ENCODE results near the gene RANBP17.
"Not testable (repeated sequence)": the region's sequence is repeated elsewhere in the genome, so short reads cannot be mapped to it uniquely, and the experiment has no call there.

RANBP17 gene

GRCh38 chr5:171258737-171259415 is 397.1 kb downstream of the RANBP17 start:
- DNase-seq = no peak

GRCh38 chr5:171261361-171261760 is 399.5 kb downstream of the RANBP17 start:
- no peak for DNase-seq

DNA sequence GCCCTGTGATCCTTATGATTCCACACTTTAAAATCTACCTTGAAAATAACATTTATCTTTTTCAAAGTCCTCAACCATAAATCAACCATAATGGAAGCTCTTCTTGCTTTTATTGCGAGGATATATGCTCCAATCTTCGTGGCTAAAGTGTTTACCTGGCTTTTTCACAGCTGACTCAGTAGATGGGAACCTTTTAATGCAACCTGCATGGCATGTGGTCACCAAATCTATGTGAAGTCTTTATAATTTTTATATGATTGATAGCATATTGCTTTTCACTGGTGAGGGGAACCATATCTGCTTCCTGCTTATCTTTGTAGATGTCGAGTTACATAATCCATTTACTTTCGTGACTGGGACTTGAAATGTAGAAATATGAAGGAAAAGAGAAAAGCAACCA is 400.1 kb downstream of the RANBP17 start:
- no peak for DNase-seq

DNA sequence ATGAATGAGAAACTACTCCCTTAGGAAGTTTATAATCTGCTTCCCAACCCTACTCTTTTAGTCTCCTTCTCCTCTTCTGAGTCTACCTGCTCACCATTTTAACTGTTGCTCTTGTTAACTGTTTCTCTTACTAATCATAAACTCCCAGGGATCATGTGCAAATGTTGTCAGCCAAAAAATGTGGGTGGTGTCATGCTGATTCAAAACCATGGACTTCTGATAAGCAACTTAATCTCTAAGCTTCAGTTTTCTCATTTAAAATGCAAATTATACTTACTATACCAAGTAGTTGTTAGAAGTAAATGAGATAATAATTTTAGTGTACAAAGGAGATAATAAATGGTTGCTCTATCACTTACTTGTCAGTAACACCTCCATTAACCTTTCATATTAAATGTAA is 401.4 kb downstream of the RANBP17 start:
- DNase-seq = no peak

DNA sequence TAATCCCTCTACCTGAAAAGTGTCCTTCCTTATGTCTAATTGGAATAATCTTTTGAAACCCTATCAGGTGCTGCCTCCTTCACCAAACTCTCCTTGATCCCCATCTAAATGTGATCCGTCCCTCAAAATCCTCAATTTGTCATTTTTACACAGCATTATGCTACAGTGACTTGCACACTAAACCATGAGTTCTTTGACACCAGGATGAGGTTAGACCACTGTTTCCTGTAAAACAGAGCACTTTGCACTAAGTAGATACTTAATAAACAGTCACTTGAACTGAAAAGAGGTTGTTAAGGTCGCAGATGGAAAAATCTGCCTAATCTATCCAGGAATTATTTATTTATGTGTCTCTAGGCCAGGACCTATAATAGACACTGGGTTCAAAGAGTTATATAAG is 403.0 kb downstream of the RANBP17 start:
- no peak for DNase-seq

- DNase-seq = no peak
Observed at GRCh38 chr5:171268700-171269620, 407.1 kb downstream of the RANBP17 start.

DNA sequence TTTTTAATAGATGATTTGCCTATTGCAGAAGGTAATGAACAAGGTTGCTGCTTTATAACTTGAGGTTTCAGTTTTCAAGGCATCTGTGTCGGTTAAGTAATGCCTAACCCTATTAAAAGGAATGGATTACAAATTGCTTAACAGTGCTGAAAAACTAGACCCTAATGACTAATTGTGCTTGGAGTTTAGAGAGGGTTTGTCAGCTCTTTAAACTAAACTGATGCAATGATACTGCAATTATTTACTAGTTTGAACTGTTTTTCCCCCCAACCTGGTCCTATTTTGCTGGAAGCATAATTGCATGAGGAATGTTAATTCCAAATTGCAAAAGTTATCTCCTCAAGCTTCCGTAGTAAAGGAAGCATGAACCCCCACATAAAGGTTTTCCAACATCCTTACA is 407.9 kb downstream of the RANBP17 start:
- DNase-seq = no peak

DNA sequence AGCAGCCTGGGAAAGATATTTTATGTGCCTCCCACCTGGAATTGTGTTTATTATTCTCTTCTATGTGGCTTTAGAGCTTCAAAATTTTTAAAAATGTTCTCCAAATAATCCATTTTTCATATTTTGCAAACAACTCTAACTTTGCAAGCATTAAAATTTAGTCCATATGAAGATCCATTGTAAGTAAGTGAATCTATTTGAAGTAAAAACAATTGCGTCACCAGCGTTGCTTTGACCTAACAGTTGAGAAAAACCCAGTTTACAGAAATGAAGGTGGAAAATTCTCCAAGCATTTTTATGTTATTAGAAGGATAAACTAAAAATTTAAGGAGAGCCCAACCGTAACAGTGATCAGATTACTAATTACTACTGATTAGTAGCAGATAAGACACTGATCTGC is 408.3 kb downstream of the RANBP17 start:
- DNase-seq = no peak

GRCh38 chr5:171271798-171272197 is 410.0 kb downstream of the RANBP17 start:
- DNase-seq = no peak

DNA sequence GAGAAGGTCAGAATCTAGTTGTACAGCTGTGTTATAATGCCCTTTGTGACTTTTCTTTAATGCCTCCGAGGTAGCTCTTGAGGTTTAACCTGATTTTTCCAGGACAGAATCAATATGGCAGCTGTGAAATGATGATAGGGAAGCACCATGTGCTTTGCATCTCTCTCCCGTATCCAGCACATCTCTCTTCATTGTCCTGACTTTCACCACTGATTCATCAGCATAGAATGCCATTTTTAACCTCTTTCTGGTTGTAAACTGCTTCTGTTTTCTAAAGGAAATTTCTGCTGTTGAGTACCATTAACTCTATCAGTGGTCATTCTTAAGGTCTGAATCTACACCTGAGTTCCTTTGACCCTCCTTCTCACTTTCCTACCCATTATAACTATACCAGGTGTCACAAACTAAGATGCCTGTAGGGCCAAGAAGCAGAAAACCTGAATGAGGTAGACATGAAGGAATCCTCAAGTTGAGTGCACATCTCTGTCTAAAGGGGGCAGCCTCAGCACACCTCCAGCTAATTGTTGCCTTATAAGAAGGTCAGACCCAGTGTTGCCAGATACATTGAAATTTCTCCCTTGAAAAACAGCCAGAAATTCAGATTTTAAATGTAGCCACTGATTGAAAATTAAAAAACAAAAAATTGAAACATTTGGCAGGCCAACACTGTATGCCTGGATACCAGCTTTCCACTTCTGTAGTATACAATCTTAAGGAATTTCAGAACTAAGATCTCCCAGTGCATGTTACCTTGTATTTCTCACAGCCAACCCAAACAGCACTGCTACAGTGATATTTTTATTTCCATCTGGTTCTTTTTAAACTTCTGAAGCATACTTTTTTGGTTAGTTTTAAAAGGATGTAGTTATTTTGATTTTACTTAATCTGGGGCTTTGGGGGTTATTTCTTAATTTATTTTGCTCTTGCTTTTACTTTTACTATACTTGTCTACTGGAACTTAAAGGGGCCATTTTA is 411.5 kb downstream of the RANBP17 start:
- no peak for DNase-seq

GRCh38 chr5:171275841-171276544 is 414.2 kb downstream of the RANBP17 start:
- DNase-seq = no peak

- no peak for DNase-seq
Observed at GRCh38 chr5:171283753-171284152, 421.9 kb downstream of the RANBP17 start.

GRCh38 chr5:171285465-171285864 is 423.6 kb downstream of the RANBP17 start:
- no peak for DNase-seq

GRCh38 chr5:171288066-171288465 is 426.2 kb downstream of the RANBP17 start:
- no peak for DNase-seq

GRCh38 chr5:171291371-171291770 is 429.6 kb downstream of the RANBP17 start:
- no peak for DNase-seq

- DNase-seq = no peak
Observed at GRCh38 chr5:171295299-171295698, 433.5 kb downstream of the RANBP17 start.

- DNase-seq = no peak
Observed at GRCh38 chr5:171295801-171296200, 434.0 kb downstream of the RANBP17 start.

GRCh38 chr5:171297941-171298340 is 436.1 kb downstream of the RANBP17 start:
- DNase-seq = not testable (repeated sequence)

DNA sequence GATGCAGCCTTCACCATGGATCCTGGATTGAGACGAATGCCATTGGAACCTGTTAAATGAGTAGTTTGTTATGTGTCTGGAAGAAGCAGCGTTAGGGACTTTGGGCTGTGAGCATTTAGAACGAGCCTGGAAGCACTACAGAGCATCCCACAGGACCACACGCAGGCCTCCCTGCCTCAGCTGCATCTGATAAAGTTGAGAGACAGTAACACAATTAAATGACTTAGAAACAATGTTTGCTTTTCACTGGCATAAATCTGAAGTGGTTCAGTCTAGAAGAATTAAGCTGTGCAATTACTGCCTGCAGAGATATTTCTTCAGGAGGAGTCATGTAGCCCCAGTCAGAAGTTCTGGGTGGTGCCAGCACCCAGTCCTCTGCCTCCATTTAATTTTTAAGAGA is 437.4 kb downstream of the RANBP17 start:
- DNase-seq = no peak

GRCh38 chr5:171299851-171300250 is 438.0 kb downstream of the RANBP17 start:
- DNase-seq = no peak

- no peak for DNase-seq
Observed at GRCh38 chr5:171300358-171300757, 438.5 kb downstream of the RANBP17 start.

- no peak for DNase-seq
Observed at GRCh38 chr5:171306166-171306565, 444.3 kb downstream of the RANBP17 start.

All from KG1 (cell line).